ENCODE measurements around the gene KCNH3. TPM values are rescaled to one million over a fixed set of nuclear protein-coding genes. Genes with fewer than 3 reads are reported as not detected.

KCNH3 gene
- total RNA-seq, 2 experiments from 2014 or later = 2.4 to 3.4 TPM

- H3K27ac Mint-ChIP-seq = no peak overlapping the region
- ChIA-PET CTCF (no interaction called here), POLR2A (no interaction called here)
- no peak for ATAC-seq (ENCODE audit: poor library complexity)
- peaks cover 3 to 5% of the 10 kb centered on the region in 2 experiments for H3K9me3 ChIP-seq (ENCODE audit: control insufficient read depth in 1 of 2, insufficient read depth in 1 of 2, low read length in 2 of 2)
- peaks cover 2% of the 10 kb centered on the region for H3K9me3 Mint-ChIP-seq
- no peak overlapping the region for H3K27ac ChIP-seq (ENCODE audit: low read depth in 1 of 2, low read length in 2 of 2)
- no peak overlapping the region for H3K4me3 ChIP-seq (ENCODE audit: low read length)
- TF ChIP-seq, protein P1, sequence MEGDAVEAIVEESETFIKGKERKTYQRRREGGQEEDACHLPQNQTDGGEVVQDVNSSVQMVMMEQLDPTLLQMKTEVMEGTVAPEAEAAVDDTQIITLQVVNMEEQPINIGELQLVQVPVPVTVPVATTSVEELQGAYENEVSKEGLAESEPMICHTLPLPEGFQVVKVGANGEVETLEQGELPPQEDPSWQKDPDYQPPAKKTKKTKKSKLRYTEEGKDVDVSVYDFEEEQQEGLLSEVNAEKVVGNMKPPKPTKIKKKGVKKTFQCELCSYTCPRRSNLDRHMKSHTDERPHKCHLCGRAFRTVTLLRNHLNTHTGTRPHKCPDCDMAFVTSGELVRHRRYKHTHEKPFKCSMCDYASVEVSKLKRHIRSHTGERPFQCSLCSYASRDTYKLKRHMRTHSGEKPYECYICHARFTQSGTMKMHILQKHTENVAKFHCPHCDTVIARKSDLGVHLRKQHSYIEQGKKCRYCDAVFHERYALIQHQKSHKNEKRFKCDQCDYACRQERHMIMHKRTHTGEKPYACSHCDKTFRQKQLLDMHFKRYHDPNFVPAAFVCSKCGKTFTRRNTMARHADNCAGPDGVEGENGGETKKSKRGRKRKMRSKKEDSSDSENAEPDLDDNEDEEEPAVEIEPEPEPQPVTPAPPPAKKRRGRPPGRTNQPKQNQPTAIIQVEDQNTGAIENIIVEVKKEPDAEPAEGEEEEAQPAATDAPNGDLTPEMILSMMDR (IDR thresholded peaks at IDR 0.05) = no peak
- no peaks in the 10 kb centered on the region for H3K27me3 ChIP-seq (ENCODE audit: control insufficient read depth in 1 of 2, insufficient read depth in 2 of 2, low read length in 2 of 2)
- peak in 1 of 14 experiments; percentile 12 for DNase-seq
- H3K4me1 ChIP-seq (ENCODE audit: insufficient read depth, low read length) = no peaks in the 10 kb centered on the region
- no peak overlapping the region for H3K4me3 Mint-ChIP-seq
- peaks cover 21% of the 10 kb centered on the region for H3K36me3 ChIP-seq (ENCODE audit: insufficient read depth, low read length)
- H3K36me3 Mint-ChIP-seq (ENCODE audit: low read depth) = peaks cover 29% of the 10 kb centered on the region
- no peaks in the 10 kb centered on the region for H3K4me1 Mint-ChIP-seq (ENCODE audit: low read depth)
- intact Hi-C loops (cut with DNase I, micrococcal nuclease) = no loop called here
- H3K27me3 Mint-ChIP-seq = no peaks in the 10 kb centered on the region
Measured at GRCh38 chr12:49587174-49587908, 48.5 kb downstream of the KCNH3 start.

GRCh38 chr12:49588281-49588680 lies 49.5 kb downstream of the KCNH3 start:
- Histone ChIP-seq H3K9me3 (ENCODE audit: control insufficient read depth in 1 of 2, insufficient read depth in 1 of 2, low read length in 2 of 2) (peaks cover 3 to 5% of the 10 kb centered on the region in 2 experiments), H3K27me3 (ENCODE audit: control insufficient read depth in 1 of 2, insufficient read depth in 2 of 2, low read length in 2 of 2) (no peaks in the 10 kb centered on the region), H3K4me1 (ENCODE audit: insufficient read depth, low read length) (no peaks in the 10 kb centered on the region), H3K36me3 (ENCODE audit: insufficient read depth, low read length) (peaks cover 21% of the 10 kb centered on the region), H3K4me3 (ENCODE audit: low read length) (no peak overlapping the region), H3K27ac (ENCODE audit: low read depth in 1 of 2, low read length in 2 of 2) (no peak overlapping the region)
- H3K27me3 Mint-ChIP-seq = no peaks in the 10 kb centered on the region
- intact Hi-C loops (cut with DNase I, micrococcal nuclease) = no loop called here
- no peak overlapping the region for H3K27ac Mint-ChIP-seq
- peaks cover 23% of the 10 kb centered on the region for H3K36me3 Mint-ChIP-seq (ENCODE audit: low read depth)
- TF ChIP-seq, protein P1 (IDR thresholded peaks at IDR 0.05) = no peak
- peaks cover 2% of the 10 kb centered on the region for H3K9me3 Mint-ChIP-seq
- CTCF ChIA-PET = no interaction called here
- ATAC-seq (ENCODE audit: poor library complexity) (no peak), DNase-seq (peak in 1 of 14 experiments; percentile 8)
- no peaks in the 10 kb centered on the region for H3K4me1 Mint-ChIP-seq (ENCODE audit: low read depth)
- H3K4me3 Mint-ChIP-seq = no peak overlapping the region
- POLR2A ChIA-PET = no interaction called here

- TF ChIP-seq, protein P1 (IDR thresholded peaks at IDR 0.05) = no peak
- Histone ChIP-seq H3K27ac (ENCODE audit: low read depth in 1 of 2, low read length in 2 of 2) (no peak overlapping the region), H3K36me3 (ENCODE audit: insufficient read depth, low read length) (peaks cover 16% of the 10 kb centered on the region), H3K9me3 (ENCODE audit: control insufficient read depth in 1 of 2, insufficient read depth in 1 of 2, low read length in 2 of 2) (peaks cover 3 to 5% of the 10 kb centered on the region in 2 experiments), H3K4me1 (ENCODE audit: insufficient read depth, low read length) (no peaks in the 10 kb centered on the region), H3K4me3 (ENCODE audit: low read length) (no peak overlapping the region), H3K27me3 (ENCODE audit: control insufficient read depth in 1 of 2, insufficient read depth in 2 of 2, low read length in 2 of 2) (no peaks in the 10 kb centered on the region)
- H3K27me3 Mint-ChIP-seq = no peaks in the 10 kb centered on the region
- ChIA-PET POLR2A (no interaction called here), CTCF (no interaction called here)
- intact Hi-C loops (cut with DNase I, micrococcal nuclease) = no loop called here
- no peak overlapping the region for H3K4me3 Mint-ChIP-seq
- H3K27ac Mint-ChIP-seq = no peak overlapping the region
- DNase-seq = peak in 1 of 14 experiments; percentile 6
- ATAC-seq (ENCODE audit: poor library complexity) = no peak
- peaks cover 2% of the 10 kb centered on the region for H3K9me3 Mint-ChIP-seq
- no peaks in the 10 kb centered on the region for H3K4me1 Mint-ChIP-seq (ENCODE audit: low read depth)
- H3K36me3 Mint-ChIP-seq (ENCODE audit: low read depth) = peaks cover 17% of the 10 kb centered on the region
Measured at GRCh38 chr12:49588721-49589516, 50.1 kb downstream of the KCNH3 start.

All from CD4-positive, alpha-beta T cell (primary cell).